Lower lobe of right lung (tissue), 2 donors: ENCODE measurements around the gene NT5C. TPM values are rescaled to one million over a fixed set of nuclear protein-coding genes. Genes with fewer than 3 reads are reported as not detected.

ENCODE experiments used
- ATAC-seq, 2 donors: fragments of 200-7000 bp; cut with Tn5 transposase; one replicate each; pipeline ENCODE4 v1.9.1; 2020 to 2022; ENCODE audit warnings: mild to moderate bottlenecking in 2 of 2, moderate library complexity in 2 of 2
- DNase-seq: peaks from one replicate; pipeline ENCODE4 v3.0.0-alpha.2; 2020
- H3K27ac ChIP-seq: fragments of 200-600 bp; one replicate; pipeline ENCODE4 v1.8.0; 2022
- H3K27me3 ChIP-seq: fragments of 200-600 bp; one replicate; pipeline ENCODE4 v1.8.0; 2022; ENCODE audit warnings: low read depth
- H3K36me3 ChIP-seq: fragments of 200-600 bp; one replicate; pipeline ENCODE4 v1.8.0; 2022; ENCODE audit warnings: mild to moderate bottlenecking
- H3K4me1 ChIP-seq: fragments of 200-600 bp; one replicate; pipeline ENCODE4 v1.8.0; 2022
- H3K4me3 ChIP-seq: fragments of 200-600 bp; one replicate; pipeline ENCODE4 v1.8.0; 2022; ENCODE audit warnings: mild to moderate bottlenecking
- H3K9me3 ChIP-seq: fragments of 200-600 bp; one replicate; pipeline ENCODE4 v1.8.0; 2022
- intact Hi-C: fragments of 100-400 bp; cut with DNase I; formaldehyde crosslinking; loops from one replicate; pipeline ENCODE4 v1.11.0; 2022
- total RNA-seq: library from RNA; stranded (reverse); fragmentation: NEBNext Ultra II Directional; extraction: Animal tissue kit (Norgen Biotek cat#: 25700); gene quantifications from one replicate; pipeline ENCODE4 v1.2.1, GENCODE V29; 2021
- TF ChIP-seq, protein P1 (sequence below): fragments of 200-600 bp; IDR thresholded peaks from one replicate; pipeline ENCODE4 v1.8.0; 2022; ENCODE audit warnings: antibody characterized with exemption, mild to moderate bottlenecking
- donor health status: DM: no; HTN: yes; CAD: no; lungs with severe emphysema.

The NT5C gene
- total RNA-seq, 1 donor from 2014 or later, result 34.9 TPM

DNA sequence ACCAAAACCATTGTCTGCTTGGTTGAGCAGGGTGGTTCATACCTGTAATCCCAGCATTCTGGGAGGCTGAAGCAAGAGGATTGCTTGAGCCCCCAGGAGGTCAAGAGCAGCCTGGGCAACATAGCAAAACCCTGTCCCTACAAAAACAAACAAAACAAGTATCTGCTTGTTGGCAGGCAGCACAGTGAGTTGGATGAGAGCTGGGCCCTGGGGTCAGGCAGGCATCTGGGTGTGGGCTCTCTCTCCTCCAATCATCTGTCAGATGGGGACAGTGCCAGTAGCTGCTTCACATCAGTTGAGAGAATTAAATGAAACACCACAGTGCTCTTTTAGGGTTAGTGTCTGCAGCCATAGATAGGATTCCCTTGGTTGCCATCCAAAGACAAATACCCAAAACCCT, 16.0 kb downstream of the NT5C start:
- Histone ChIP-seq H3K27me3 (no peaks in the 10 kb centered on the region), H3K4me1 (peaks cover 51% of the 10 kb centered on the region), H3K36me3 (peaks cover 16% of the 10 kb centered on the region), H3K4me3 (no peak overlapping the region), H3K27ac (peak overlapping the region; percentile 91), H3K9me3 (no peaks in the 10 kb centered on the region)
- DNase-seq, result no peak
- intact Hi-C loops, result loop anchor here (10.0 kb wide), 1 partner anchor 59 kb away; no protein-coding TSS in a partner anchor
- TF ChIP-seq, protein P1, sequence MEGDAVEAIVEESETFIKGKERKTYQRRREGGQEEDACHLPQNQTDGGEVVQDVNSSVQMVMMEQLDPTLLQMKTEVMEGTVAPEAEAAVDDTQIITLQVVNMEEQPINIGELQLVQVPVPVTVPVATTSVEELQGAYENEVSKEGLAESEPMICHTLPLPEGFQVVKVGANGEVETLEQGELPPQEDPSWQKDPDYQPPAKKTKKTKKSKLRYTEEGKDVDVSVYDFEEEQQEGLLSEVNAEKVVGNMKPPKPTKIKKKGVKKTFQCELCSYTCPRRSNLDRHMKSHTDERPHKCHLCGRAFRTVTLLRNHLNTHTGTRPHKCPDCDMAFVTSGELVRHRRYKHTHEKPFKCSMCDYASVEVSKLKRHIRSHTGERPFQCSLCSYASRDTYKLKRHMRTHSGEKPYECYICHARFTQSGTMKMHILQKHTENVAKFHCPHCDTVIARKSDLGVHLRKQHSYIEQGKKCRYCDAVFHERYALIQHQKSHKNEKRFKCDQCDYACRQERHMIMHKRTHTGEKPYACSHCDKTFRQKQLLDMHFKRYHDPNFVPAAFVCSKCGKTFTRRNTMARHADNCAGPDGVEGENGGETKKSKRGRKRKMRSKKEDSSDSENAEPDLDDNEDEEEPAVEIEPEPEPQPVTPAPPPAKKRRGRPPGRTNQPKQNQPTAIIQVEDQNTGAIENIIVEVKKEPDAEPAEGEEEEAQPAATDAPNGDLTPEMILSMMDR, result no peak
- ATAC-seq, result no peak

DNA sequence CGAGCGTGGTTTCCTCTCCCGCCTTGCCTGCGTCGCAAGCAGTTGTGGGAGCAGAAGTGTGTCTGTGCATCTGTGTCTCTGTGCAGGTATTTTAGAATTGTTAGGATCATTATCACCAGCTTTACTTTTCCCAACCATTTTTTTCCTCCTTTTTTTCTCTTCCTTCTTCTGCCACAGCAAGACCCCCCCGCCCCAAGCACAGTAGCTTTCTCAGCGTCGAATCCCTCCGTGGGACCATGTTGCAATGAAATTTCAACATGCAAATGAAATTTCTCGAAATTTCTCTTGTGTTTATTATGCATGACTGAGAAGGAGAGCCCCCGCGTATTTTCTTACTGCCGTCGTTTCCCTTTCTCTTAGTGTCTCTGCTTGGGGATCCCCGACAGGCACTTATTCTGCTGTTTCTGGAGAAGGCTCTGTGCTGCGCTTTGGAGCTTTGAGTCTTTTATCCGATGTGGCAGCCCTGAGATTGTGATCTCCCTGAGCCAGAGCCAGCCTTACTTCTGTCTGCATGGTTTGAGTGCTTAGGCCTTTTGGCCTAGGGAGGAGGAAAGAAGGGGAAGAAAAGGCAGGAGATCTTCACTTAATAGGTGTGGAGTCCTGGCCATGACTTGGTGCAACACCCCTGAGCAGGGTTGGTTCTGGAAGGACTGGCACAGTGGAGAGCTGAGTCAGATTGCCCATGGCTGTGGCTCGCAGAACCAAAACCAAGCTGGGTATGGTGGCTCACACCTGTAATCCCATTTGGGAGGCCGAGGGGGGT, 16.8 kb downstream of the NT5C start:
- DNase-seq (no peak), ATAC-seq (no peak)
- Histone ChIP-seq H3K4me3 (peak overlapping the region; percentile 71), H3K4me1 (peaks cover 54% of the 10 kb centered on the region), H3K9me3 (no peaks in the 10 kb centered on the region), H3K27ac (peak overlapping the region; percentile 91), H3K36me3 (peaks cover 10% of the 10 kb centered on the region), H3K27me3 (no peaks in the 10 kb centered on the region)
- intact Hi-C loops, result loop anchor here (10.0 kb wide), 1 partner anchor 60 kb away; no protein-coding TSS in a partner anchor
- TF ChIP-seq, protein P1, result no peak

DNA sequence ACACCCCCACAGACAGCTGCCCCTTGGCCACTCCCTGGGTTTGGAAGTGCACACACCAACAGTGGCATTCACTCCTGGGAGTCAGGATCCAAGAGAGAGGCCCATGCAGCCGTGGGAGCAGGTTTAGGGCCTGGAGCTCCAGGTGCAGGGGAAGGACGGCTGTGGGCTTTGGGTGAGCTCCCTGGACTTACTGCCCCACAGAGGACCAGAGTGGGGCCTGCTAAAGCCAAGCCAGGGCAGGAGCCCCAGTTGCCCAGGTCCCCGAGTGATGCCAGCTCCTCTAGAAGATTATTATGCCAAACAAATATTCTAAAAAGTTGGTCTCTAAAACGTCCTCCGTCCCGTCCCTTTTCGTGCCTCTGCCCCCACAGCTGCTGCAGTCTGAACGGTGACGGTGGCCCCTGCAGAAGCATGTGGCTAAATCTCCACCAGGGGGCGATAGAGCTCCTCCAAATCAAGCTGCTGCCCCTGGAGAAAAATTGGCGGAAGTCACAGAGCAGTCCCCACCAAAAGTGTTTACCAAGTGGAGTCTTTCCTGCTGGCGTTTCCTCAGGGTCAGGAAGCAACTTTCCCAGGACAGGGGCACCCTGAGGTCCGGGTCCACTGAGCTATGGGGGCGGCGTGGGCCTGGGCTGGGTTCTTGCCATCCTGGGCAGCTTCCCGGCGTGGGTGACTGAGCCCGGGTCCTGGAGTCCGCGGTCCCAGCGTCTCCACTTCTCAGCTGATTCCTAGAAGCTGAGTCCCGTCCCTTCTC, 17.6 kb downstream of the NT5C start:
- H3K4me1 ChIP-seq, result peaks cover 60% of the 10 kb centered on the region
- TF ChIP-seq, protein P1, result peak; percentile 95
- peaks cover 8% of the 10 kb centered on the region for H3K36me3 ChIP-seq
- no peaks in the 10 kb centered on the region for H3K27me3 ChIP-seq
- peak; percentile 87 for DNase-seq
- peak; percentile 81 to 86 for ATAC-seq
- peak overlapping the region; percentile 71 for H3K4me3 ChIP-seq
- intact Hi-C loops, result loop anchor here (10.0 kb wide), 1 partner anchor 61 kb away; no protein-coding TSS in a partner anchor
- H3K9me3 ChIP-seq, result no peaks in the 10 kb centered on the region
- H3K27ac ChIP-seq, result peak overlapping the region; percentile 91

DNA sequence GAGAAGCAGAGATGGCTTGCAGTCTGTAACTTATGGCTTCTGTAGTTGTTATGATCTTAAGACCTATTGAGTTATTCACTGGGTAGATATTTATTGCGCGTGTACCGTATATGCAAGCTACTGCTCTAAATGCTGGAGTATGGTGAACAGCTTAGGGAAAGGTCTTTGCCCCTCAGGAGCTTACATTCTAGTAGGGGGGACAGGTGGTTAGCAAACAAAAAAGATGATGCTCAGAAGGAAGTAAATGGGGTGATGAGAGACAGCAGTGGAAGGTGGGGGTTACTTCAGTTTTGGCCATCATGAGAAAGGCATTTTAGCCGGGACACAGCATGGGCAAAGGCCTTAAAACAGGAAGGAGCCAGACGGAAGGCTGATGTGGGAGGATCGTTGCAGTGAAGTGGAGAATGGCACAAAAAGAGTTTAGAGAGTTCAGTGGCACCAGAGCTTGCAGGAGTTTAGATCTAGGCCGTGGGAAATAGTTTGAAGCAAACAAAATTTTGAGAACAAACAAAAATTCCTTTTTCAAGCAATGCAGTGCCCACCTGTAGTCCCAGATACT, 19.7 kb downstream of the NT5C start:
- intact Hi-C loops, result loop anchor here (10.0 kb wide), 1 partner anchor 63 kb away; no protein-coding TSS in a partner anchor
- H3K27ac ChIP-seq, result no peak overlapping the region
- H3K27me3 ChIP-seq, result no peaks in the 10 kb centered on the region
- peaks cover 61% of the 10 kb centered on the region for H3K4me1 ChIP-seq
- no peak for DNase-seq
- H3K36me3 ChIP-seq, result peaks cover 8% of the 10 kb centered on the region
- no peak overlapping the region for H3K4me3 ChIP-seq
- no peak for ATAC-seq
- TF ChIP-seq, protein P1, result no peak
- no peaks in the 10 kb centered on the region for H3K9me3 ChIP-seq

DNA sequence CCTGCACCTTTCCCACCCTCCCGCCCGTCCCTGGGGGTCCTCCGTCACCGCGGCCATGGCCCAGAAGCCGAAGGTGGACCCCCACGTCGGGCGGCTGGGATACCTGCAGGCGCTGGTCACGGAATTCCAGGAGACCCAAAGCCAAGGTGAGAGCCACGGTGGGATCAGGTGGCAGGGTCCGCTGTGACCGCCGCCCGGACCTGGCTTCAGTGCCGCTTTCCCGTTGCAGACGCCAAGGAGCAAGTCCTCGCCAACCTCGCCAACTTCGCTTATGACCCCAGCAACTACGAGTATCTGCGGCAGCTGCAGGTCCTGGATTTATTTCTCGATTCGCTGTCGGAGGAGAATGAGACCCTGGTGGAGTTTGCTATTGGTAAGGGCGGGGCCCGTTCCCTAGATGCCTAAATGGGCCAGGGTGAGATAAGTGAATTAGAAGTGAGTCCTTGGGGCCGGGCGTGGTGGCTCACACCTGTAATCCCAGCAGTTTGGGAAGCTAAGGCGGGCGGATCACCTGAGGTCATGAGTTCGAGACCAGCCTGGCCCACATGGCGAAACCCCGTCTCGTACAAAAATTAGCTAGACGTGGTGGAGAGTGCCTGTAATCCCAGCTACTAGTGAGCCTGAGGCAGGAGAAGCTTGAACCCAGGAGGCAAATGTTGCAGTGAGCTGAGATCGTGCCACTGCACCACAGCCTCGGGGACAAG, 21.2 kb downstream of the NT5C start:
- intact Hi-C loops, result loop anchor here (10.0 kb wide), 1 partner anchor 64 kb away; no protein-coding TSS in a partner anchor
- H3K36me3 ChIP-seq, result no peaks in the 10 kb centered on the region
- H3K9me3 ChIP-seq, result no peaks in the 10 kb centered on the region
- no peaks in the 10 kb centered on the region for H3K27me3 ChIP-seq
- H3K4me1 ChIP-seq, result peaks cover 54% of the 10 kb centered on the region
- peak overlapping the region; percentile 96 for H3K4me3 ChIP-seq
- DNase-seq, result peak; percentile 60
- H3K27ac ChIP-seq, result peak overlapping the region; percentile 89
- peak; percentile 5 to 9 for ATAC-seq
- TF ChIP-seq, protein P1, result no peak
